IMR-90 (cell line): Measurements from ENCODE around the gene KRT37. TPM values are rescaled to one million over a fixed set of nuclear protein-coding genes. Genes with fewer than 3 reads are reported as not detected.

Source experiments
- ATAC-seq: fragments of 200-7000 bp; cut with Tn5 transposase; 2 replicates; pipeline ENCODE4 v1.9.1; 2020; ENCODE audit warnings: low read depth, mild to moderate bottlenecking, moderate library complexity
- BruUV-seq: library from RNA; stranded (reverse); fragments of 400-500 nt; replicated peaks from 2 replicates; lab custom pipeline; 2021; lab: Mats Ljungman, UMichigan
- CTCF ChIA-PET: fragments of 300-600 bp; formaldehyde crosslinking; extraction: SDS; loops from one replicate; lab custom pipeline; 2021; ENCODE audit warnings: antibody characterized with exemption; lab: Yijun Ruan, JAX
- POLR2A ChIA-PET: fragments of 300-600 bp; sonication (Branson Sonifier 250); formaldehyde crosslinking; loops from one replicate; lab custom pipeline; 2022; ENCODE audit warnings: antibody characterized with exemption; ENCODE audit not compliant: unreplicated experiment; lab: Charles Lee
- DNase-seq: peaks from one replicate; pipeline ENCODE4 v3.0.0; 2013
- H2AFZ ChIP-seq: replicated peaks from 2 replicates; pipeline ENCODE3; 2013; ENCODE audit warnings: low read length, mild to moderate bottlenecking; ENCODE audit not compliant: poor library complexity
- H2AK5ac ChIP-seq: 2 replicates; pipeline ENCODE4 v1.6.1; 2013; ENCODE audit warnings: low read depth, low read length, inconsistent platforms
- H2AK9ac ChIP-seq: replicated peaks from 2 replicates; pipeline ENCODE3; 2013; ENCODE audit warnings: mild to moderate bottlenecking, low read depth, low read length, moderate library complexity; ENCODE audit not compliant: poor library complexity
- H2BK120ac ChIP-seq: 2 replicates; pipeline ENCODE4 v1.6.1; 2013; ENCODE audit warnings: low read depth, low read length, inconsistent platforms
- H2BK15ac ChIP-seq: 3 replicates; pipeline ENCODE4 v1.6.1; 2013; ENCODE audit warnings: low read depth, low read length, inconsistent platforms
- H2BK20ac ChIP-seq: 2 replicates; pipeline ENCODE4 v1.6.1; 2013; ENCODE audit warnings: low read depth, mild to moderate bottlenecking, inconsistent platforms, low read length, moderate library complexity
- H2BK5ac ChIP-seq: 2 replicates; pipeline ENCODE4 v1.6.1; 2013; ENCODE audit warnings: mild to moderate bottlenecking, low read depth, low read length, inconsistent platforms; ENCODE audit not compliant: poor library complexity, severe bottlenecking
- H3K14ac ChIP-seq: replicated peaks from 2 replicates; pipeline ENCODE4 v1.6.1; 2013; ENCODE audit warnings: low read depth, low read length, inconsistent platforms
- H3K18ac ChIP-seq: 2 replicates; pipeline ENCODE4 v1.6.1; 2013; ENCODE audit warnings: low read depth, low read length, control low read depth
- H3K23ac ChIP-seq: 2 replicates; pipeline ENCODE4 v1.6.1; 2013; ENCODE audit warnings: low read depth, low read length, inconsistent platforms
- H3K27ac ChIP-seq: 2 replicates; pipeline ENCODE4 v1.5.1; 2013; ENCODE audit warnings: mild to moderate bottlenecking, control low read depth, low read length; ENCODE audit not compliant: insufficient read depth
- H3K27me3 ChIP-seq: 2 replicates; pipeline ENCODE4 v1.6.1; 2013; ENCODE audit warnings: low read length; ENCODE audit not compliant: control insufficient read depth, insufficient read depth
- H3K36me3 ChIP-seq: 2 replicates; pipeline ENCODE4 v1.6.1; 2013; ENCODE audit warnings: low read length, mixed read lengths; ENCODE audit not compliant: control insufficient read depth, insufficient read depth
- H3K4ac ChIP-seq: 2 replicates; pipeline ENCODE4 v1.6.1; 2013; ENCODE audit warnings: low read depth, low read length, inconsistent platforms
- H3K4me1 ChIP-seq: 2 replicates; pipeline ENCODE4 v1.6.1; 2013; ENCODE audit warnings: low read length, mixed read lengths; ENCODE audit not compliant: control insufficient read depth, insufficient read depth
- H3K4me2 ChIP-seq: 2 replicates; pipeline ENCODE4 v1.6.1; 2013; ENCODE audit warnings: low read depth, mild to moderate bottlenecking, control low read depth, low read length, moderate library complexity
- H3K4me3 ChIP-seq: 2 replicates; pipeline ENCODE4 v1.5.1; 2013; ENCODE audit warnings: low read depth, mild to moderate bottlenecking, control low read depth, low read length, moderate library complexity; ENCODE audit not compliant: insufficient read depth
- H3K56ac ChIP-seq: 2 replicates; pipeline ENCODE4 v1.6.1; 2013; ENCODE audit warnings: low read length, inconsistent platforms; ENCODE audit not compliant: insufficient read depth; ENCODE audit errors: extremely low read depth
- H3K79me1 ChIP-seq, 2 experiments: 2 replicates each; pipeline ENCODE4 v1.6.1; 2013; ENCODE audit warnings: low read length in 2 of 2, inconsistent platforms in 1 of 2, low read depth in 1 of 2
- H3K9ac ChIP-seq: 2 replicates; pipeline ENCODE4 v1.6.1; 2013; ENCODE audit warnings: low read depth, low read length, control low read depth
- H3K9me1 ChIP-seq: 2 replicates; pipeline ENCODE4 v1.6.1; 2013; ENCODE audit warnings: low read length, inconsistent platforms; ENCODE audit not compliant: insufficient read depth
- H3K9me3 ChIP-seq: 2 replicates; pipeline ENCODE4 v1.6.1; 2013; ENCODE audit warnings: low read length; ENCODE audit not compliant: control insufficient read depth, insufficient read depth
- H4K20me1 ChIP-seq: 2 replicates; pipeline ENCODE4 v1.6.1; 2013; ENCODE audit warnings: low read length, inconsistent platforms; ENCODE audit not compliant: insufficient read depth
- H4K5ac ChIP-seq: 2 replicates; pipeline ENCODE4 v1.6.1; 2013; ENCODE audit warnings: mild to moderate bottlenecking, low read depth, low read length, control low read depth
- H4K8ac ChIP-seq, 2 experiments: 2 replicates each; pipeline ENCODE4 v1.6.1; 2013; ENCODE audit warnings: low read depth in 2 of 2, low read length in 2 of 2, control low read depth in 1 of 2, inconsistent platforms in 1 of 2
- H4K91ac ChIP-seq: 2 replicates; pipeline ENCODE4 v1.6.1; 2013; ENCODE audit warnings: low read depth, low read length, inconsistent platforms; ENCODE audit not compliant: insufficient read depth
- MXI1 ChIP-seq: IDR thresholded peaks from 2 replicates; pipeline ENCODE4 v1.6.1; 2012; ENCODE audit warnings: low read depth, mild to moderate bottlenecking, low read length, moderate library complexity, borderline replicate concordance
- WGBS, 2 experiments: methylation state at CpG; one replicate each; pipeline versions ENCODE4 v1.1.5 to v1.1.7; 2013; ENCODE audit warnings: missing lambda C conversion rate in 2 of 2; ENCODE audit not compliant: insufficient read length in 1 of 2; ENCODE audit errors: extremely low coverage in 2 of 2; 5-methylcytosine and 5-hydroxymethylcytosine counted together
- dilution Hi-C: fragments of 300-500 bp; cut with HindIII; formaldehyde crosslinking; loops from one replicate; pipeline ENCODE4 v1.14.3; 2018; ENCODE audit warnings: low sequenced_read_pairs; ENCODE audit not compliant: unreplicated experiment
- in situ Hi-C: fragments of 300-500 bp; cut with MboI; formaldehyde crosslinking; loops from 3 replicates; pipeline ENCODE4 v1.14.3; 2019; ENCODE audit warnings: low sequenced_read_pairs, inconsistent platforms, mixed read lengths
- intact Hi-C: fragments of 100-400 bp; cut with micrococcal nuclease; formaldehyde crosslinking; loops from 2 replicates; pipeline ENCODE4 v1.10.0; 2022
- polyA plus RNA-seq, 3 experiments: library from polyadenylated mRNA; depleted of rRNA; stranded (reverse); fragments of >200 nt; gene quantifications; 2 replicates each; pipeline ENCODE4 v1.2.3, GENCODE V29; 2012; ENCODE audit warnings: low replicate concordance in 1 of 3
- total RNA-seq: library from RNA; depleted of rRNA; stranded (reverse); fragments of >200 nt; gene quantifications from 2 replicates; pipeline ENCODE4 v1.2.3, GENCODE V29; 2012

The KRT37 gene
- total and polyA plus RNA-seq, 2 of the 4 experiments (the other 2 are of a cell fraction), result not detected

DNA sequence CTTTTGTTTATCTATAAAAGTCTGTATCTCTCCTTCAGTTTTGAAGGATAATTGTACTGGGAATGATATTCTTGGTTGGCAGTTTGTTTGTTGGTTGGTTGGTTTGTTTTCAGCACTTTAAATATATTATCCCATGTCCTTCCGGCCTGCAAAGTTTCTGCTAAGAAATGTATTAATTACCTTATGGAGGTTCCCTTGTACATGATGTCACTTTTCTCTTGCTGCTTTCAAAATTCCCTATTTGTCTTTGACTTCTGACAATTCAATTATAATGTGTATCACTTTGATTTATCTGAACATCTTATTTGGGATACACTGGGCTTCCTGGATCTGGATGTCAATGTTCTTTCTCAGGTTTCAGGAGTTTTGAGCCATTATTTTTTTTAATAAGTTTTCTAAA, 38.2 kb downstream of the KRT37 start:
- intact Hi-C loops (no loop called here), in situ Hi-C loops (no loop called here), dilution Hi-C loops (no loop called here)
- Histone ChIP-seq H2BK20ac (no peak overlapping the region), H4K20me1 (no peaks in the 10 kb centered on the region), H3K56ac (no peak overlapping the region), H3K9me3 (no peaks in the 10 kb centered on the region), H3K4me3 (no peak overlapping the region), H3K79me1 (no peaks in the 10 kb centered on the region), H2BK15ac (no peak overlapping the region), H3K36me3 (no peaks in the 10 kb centered on the region), H3K14ac (no peak overlapping the region), H4K8ac (no peak overlapping the region), H2AK5ac (no peak overlapping the region), H2BK5ac (no peak overlapping the region), H3K18ac (no peak overlapping the region), H2AK9ac (no peak overlapping the region), H3K9me1 (no peaks in the 10 kb centered on the region), H3K23ac (no peak overlapping the region), H3K27me3 (no peaks in the 10 kb centered on the region), H2BK120ac (no peak overlapping the region), H3K4me1 (peaks cover 7% of the 10 kb centered on the region), H3K9ac (no peak overlapping the region), H3K4me2 (no peak overlapping the region), H4K91ac (no peak overlapping the region), H3K27ac (no peak overlapping the region), H3K4ac (no peak overlapping the region), H4K5ac (no peak overlapping the region), H2AFZ (no peak overlapping the region)
- CTCF ChIA-PET, result no interaction called here
- BruUV-seq, result no TSS peak
- no CpG with 5 or more reads among the region's 1 CpG for WGBS, 2 experiments
- no peak for TF ChIP-seq MXI1
- POLR2A ChIA-PET, result no interaction called here
- DNase-seq (no peak), ATAC-seq (no peak)
